Astrocyte (in vitro differentiated cells and primary cell): ENCODE measurements around the gene APLP1.

Source experiments
- EZH2 ChIP-seq: IDR thresholded peaks from 2 replicates; pipeline ENCODE4 v1.6.1; 2012; ENCODE audit warnings: mild to moderate bottlenecking, low read length, inconsistent platforms; ENCODE audit not compliant: insufficient read depth
- TF ChIP-seq, protein P1 (sequence below): IDR thresholded peaks from 2 replicates; pipeline ENCODE4 v1.5.1; 2011; ENCODE audit warnings: low read depth, mild to moderate bottlenecking, inconsistent platforms, low read length, moderate library complexity; ENCODE audit not compliant: insufficient read depth

- TF ChIP-seq, protein P1, sequence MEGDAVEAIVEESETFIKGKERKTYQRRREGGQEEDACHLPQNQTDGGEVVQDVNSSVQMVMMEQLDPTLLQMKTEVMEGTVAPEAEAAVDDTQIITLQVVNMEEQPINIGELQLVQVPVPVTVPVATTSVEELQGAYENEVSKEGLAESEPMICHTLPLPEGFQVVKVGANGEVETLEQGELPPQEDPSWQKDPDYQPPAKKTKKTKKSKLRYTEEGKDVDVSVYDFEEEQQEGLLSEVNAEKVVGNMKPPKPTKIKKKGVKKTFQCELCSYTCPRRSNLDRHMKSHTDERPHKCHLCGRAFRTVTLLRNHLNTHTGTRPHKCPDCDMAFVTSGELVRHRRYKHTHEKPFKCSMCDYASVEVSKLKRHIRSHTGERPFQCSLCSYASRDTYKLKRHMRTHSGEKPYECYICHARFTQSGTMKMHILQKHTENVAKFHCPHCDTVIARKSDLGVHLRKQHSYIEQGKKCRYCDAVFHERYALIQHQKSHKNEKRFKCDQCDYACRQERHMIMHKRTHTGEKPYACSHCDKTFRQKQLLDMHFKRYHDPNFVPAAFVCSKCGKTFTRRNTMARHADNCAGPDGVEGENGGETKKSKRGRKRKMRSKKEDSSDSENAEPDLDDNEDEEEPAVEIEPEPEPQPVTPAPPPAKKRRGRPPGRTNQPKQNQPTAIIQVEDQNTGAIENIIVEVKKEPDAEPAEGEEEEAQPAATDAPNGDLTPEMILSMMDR = no peak
- no peak for TF ChIP-seq EZH2
Measured at GRCh38 chr19:35887197-35887596, 18.8 kb downstream of the APLP1 start.
